Measurements from ENCODE around the gene FABP6.
"Not testable (repeated sequence)": the region's sequence is repeated elsewhere in the genome, so short reads cannot be mapped to it uniquely, and the experiment has no call there.

Gene FABP6

GRCh38 chr5:160229190-160229742, at the start of gene FABP6:
Gene FABP6, plus strand, starts transcription at chr5:160229506. Its CDS starts 52 bp downstream, at chr5:160229558.
- DNase-seq: no peak

GRCh38 chr5:160180931-160181330, 48.4 kb upstream of the FABP6 start:
- DNase-seq: no peak

- no peak for DNase-seq
Observed at GRCh38 chr5:160181965-160182622, 47.2 kb upstream of the FABP6 start.

- no peak for DNase-seq
Observed at GRCh38 chr5:160183075-160183474, 46.2 kb upstream of the FABP6 start.

DNA sequence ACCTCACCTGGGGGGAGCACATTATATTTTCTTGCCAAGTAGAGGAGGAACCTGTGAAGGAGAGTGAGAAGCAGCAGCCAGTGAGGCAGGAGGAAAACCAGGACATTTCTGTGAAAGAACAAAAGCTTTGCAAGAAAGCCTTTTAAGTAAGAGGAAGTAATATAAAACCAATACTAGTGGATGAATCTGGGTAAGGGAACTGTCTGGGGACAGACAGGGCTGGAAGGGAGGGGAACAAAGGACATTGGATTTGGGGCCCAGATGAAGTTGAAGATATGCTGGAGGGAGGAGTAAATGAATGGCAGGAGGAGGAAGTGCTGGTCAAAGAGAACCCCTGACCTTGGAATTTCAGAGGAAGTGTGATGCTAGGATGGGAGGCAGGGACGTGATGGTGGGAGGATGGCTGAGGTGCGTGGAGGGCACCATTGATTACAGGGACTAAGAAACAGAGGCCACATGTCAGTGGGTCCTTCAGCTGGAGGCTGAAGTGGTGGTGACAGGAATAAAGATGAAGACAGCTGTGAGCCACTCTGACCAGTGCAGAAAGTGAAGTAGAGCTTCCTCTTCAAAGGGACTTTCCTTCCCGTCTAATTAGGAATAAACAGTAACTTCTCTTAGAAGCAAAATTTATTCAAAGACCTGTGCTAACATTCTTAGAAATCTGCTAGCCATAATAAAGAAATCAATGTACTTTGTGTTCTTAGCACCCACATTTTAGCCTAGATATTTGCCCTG, 43.5 kb upstream of the FABP6 start:
- DNase-seq: no peak

DNA sequence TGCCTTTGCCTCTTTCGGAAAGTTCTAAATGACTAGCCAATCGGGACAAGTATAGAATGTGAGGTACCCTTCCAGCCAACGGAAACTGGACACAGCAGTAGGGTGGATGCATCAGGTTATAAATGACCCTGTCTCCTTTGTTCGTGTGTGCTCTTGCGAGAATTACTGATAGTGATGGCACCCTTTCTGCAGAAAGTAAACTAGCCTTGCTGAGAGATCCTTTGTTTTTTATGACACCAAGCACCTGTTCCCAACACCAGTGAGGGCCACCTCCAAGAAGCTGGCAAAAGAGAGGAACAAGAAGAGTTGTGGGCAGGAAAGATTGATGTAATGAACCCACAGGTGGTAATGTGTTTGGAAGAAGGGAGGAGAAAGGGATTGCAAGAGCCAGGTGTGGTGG, 42.8 kb upstream of the FABP6 start:
- DNase-seq: no peak

DNA sequence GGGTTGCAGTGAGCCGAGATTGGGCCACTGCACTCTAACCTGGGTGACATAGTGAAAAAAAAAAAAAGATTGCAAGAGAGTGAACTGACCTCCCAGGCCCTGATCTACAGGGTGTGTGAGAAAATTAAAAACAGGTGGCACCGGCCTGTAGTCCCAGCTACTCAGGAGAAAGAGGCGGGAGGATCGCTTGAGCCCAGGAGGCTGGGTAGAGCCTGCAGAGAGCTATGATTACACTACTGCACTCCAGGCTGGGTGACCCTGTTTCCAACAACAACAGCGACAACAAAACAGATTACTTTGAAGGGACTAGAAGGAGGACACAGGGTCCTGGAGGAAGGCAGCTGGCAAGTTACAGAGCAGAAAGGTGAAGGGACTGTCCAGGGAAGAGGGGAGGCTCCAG, 42.2 kb upstream of the FABP6 start:
- no peak for DNase-seq

DNA sequence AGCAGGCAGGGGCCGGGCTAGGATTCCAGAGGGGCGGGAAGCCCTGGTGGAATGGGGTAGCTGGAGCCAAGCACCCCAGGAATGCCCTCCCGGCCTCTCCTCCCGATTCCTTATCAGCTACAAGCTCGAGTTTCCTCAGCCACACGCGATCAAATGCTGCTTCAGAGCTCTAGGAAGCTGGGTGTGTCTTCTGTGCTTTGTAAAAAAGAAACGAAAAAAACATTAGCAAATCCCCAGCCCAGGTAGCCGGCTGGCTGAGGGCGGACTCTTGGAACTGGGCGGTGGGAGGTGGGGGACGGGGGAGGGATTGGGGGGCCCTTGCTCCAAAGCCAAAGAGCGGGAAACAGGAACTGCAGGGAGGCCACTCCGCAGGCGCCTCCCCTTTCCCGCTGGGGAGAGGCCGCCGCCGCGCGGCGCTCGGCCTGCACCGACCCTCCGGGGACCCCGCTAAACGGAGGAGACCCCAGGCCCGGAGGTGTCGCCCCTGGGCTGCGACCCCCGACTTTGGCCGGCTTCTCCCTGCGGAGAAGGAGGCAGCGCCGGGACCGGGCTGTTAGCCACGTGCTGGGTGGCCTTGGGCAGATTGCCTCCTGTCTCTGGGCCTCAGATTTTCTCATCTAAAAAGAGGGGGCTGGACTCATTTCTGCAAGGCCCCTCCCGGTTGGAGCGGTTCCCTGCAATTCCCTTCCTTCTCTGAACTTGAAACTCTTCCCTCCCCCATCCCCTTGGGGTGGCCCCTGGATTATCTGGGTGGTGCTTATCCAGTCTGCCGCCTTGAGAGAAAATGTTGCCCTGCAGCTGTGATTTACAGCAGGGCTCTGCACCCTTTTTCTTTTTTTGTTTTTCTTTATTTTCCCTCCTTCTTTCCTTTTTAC, 40.9 kb upstream of the FABP6 start:
- DNase-seq: no peak

- no peak for DNase-seq
Observed at GRCh38 chr5:160192424-160192823, 36.9 kb upstream of the FABP6 start.

- DNase-seq: not testable (repeated sequence)
Observed at GRCh38 chr5:160193076-160193475, 36.2 kb upstream of the FABP6 start.

- DNase-seq: not testable (repeated sequence)
Observed at GRCh38 chr5:160193790-160194189, 35.5 kb upstream of the FABP6 start.

DNA sequence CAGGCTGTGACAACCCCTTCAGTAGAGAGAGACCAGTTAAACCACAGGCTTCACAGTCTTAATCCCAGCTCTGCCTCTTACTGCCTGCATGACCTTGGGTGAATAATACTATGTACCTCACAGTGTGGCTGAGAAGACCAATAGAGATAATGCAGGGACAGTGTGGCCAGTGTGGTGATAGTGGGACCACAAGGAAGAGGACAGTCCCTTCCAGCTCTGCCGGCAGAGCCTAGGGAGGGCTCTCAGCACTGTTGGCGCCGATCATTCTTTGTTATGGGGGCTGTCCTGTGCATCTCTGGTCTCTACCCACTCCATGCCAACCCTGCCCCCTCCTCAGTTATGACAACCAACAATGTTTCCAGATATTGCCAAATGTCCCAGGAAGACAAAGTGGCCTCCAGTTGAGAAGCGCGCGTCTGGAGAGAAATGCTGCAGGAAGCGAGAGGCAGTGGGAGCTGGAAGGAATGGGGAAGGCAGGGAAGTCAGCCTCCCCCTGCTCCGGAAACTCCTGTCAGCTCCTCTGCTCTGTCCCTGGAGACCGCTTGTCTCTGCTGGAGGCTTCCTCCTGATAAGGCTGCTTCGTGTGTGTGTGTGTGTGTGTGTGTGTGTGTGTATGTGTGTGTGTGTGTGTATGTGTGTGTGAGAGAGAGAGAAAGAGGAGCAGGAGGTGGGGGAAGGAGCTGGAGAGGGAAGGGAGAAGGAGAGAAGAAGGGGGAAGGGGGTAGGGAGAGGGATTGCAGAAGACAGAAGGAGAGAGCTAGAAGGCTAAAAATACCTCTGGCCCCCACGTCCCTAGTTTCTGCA, 31.8 kb upstream of the FABP6 start:
- DNase-seq: no peak

DNA sequence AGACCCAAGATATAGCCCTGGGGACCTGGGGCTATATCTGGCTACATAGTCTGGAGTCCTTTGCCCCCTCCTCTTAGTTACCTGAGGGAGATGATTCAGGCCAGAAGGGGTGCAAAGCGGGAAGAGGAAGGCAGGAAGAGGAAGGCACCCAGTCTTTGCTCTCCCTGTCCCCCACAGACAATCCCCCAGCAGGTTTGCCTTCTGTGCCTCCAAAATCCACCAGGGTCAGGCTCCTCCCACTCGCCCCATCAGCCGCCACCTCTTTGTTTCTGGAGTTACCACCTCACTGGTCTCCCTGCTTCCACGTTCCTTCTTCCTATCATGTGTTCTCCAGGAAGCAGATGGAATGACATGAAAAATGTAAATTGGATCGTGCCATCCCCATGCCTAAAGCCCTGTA, 31.2 kb upstream of the FABP6 start:
- no peak for DNase-seq

DNA sequence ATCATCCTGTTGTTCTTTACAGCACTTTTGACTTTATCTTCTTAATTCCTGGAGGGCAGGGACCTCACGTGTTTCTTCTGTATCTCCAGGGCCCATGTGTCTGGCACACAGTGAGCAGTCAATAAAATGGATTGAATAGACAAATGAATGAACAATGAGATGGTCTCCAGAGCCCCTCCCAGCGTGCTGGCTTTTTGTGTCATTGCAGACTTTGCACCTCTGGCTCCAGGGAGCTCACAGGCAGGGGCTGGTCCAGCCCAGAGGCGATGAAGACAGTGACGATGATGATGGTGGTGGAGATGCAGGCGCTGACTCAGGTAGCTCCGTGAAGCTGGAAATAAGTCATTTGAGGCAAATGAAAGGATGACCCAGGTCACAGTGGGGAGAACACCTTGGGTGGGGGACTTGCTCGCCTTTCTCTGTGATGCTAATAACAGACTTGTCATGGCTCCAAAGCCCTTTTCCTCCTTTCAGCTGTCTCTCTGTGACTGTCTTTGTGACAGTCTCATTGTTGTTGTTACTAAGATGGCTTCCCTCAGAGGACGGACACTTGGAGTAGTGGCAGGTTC, 30.4 kb upstream of the FABP6 start:
- no peak for DNase-seq

- peak; percentile 55 to 58 for DNase-seq
Observed at GRCh38 chr5:160199410-160199911, 29.8 kb upstream of the FABP6 start.

DNA sequence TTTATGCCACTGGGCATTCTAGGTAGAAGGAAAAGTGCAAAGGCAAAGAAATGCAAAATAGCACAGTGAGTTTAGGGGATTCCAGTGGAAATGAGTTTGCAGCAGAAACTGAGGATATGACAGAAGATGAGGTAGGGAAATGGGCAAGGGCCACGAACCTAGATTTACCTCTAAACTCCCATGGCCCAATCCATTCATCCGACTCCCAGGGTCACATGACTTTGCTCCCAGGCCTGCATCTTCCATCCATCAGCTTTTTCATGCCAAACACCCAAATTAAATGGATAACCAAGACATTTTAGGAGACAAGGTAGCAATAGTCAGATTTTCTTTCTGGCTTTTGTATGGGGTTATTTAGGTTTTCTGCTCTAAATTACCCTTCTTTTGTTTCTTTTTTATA, 22.2 kb upstream of the FABP6 start:
- DNase-seq: no peak

- no peak for DNase-seq
Observed at GRCh38 chr5:160209917-160210316, 19.4 kb upstream of the FABP6 start.

GRCh38 chr5:160210606-160211005, 18.7 kb upstream of the FABP6 start:
- DNase-seq: no peak

- DNase-seq: no peak
Observed at GRCh38 chr5:160211352-160211751, 18.0 kb upstream of the FABP6 start.

DNA sequence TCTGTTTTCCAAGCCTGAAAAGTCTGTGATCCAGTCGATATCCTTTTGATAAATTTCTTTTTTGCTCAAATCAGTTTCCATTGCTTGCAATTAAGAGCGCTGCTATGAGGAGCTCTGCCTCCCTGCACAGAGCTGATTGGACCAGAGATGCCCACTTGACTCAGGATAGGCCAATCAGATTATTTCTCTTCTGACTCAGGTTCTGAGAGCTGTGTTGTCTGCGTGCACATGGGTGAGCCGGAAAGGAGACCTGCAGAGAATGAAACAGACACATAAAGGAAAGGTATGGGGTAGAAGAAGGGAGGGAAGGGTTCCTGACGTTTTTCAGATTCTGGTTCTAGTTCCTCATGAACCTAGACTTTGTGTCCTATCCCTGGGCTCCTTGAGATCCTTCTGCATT, 15.8 kb upstream of the FABP6 start:
- DNase-seq: no peak

DNA sequence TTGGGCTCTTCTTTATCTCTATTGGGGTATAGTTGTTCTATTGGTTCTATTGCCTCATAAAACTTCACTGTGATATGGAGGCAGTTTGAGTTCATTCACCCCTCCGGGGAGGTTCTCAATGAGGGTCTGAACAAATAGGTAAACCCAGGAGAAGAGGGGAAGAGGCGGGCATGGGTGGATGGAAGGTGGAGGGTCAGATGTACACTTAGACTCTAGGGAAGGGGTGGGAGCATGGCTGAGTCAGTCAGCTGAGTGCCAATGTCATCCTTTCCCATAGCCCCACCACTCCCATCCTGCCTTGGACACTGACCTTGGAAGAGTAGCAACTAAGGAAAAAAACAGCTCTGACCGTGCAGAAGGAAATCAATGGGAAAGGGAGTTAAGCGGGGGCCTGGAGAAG, 9.9 kb upstream of the FABP6 start:
- DNase-seq: no peak

- DNase-seq: no peak
Observed at GRCh38 chr5:160221082-160221481, 8.2 kb upstream of the FABP6 start.
